Breast epithelium (tissue), 3 donors: ENCODE measurements around the gene IDH3A.

Experiments
- CTCF ChIP-seq, 3 donors: fragments of 450-650 bp; IDR thresholded peaks; one replicate each; pipeline ENCODE4 v1.5.1; 2016 to 2017; ENCODE audit warnings: antibody characterized with exemption in 3 of 3, mild to moderate bottlenecking in 3 of 3, moderate library complexity in 3 of 3
- POLR2A ChIP-seq: fragments of 450-650 bp; IDR thresholded peaks from one replicate; pipeline ENCODE4 v1.6.1; 2016; ENCODE audit warnings: antibody characterized with exemption, mild to moderate bottlenecking, moderate library complexity
- POLR2AphosphoS5 ChIP-seq, 3 donors: sonication (generic); formaldehyde crosslinking; IDR thresholded peaks; one replicate each; pipeline ENCODE4 v1.6.1; 2017; ENCODE audit warnings: antibody characterized with exemption in 3 of 3

GRCh38 chr15:78129077-78129750 lies 19.9 kb upstream of the IDH3A start:
- TF ChIP-seq POLR2AphosphoS5 (IDR thresholded peaks at IDR 0.05) (no peak), CTCF (IDR thresholded peaks at IDR 0.05) (no peak), POLR2A (no peak)
